Loucy (cell line): Measurements from ENCODE around the gene SLC4A5.

Experiments used
- CTCF ChIP-seq: fragments of 200-600 bp; sonication (generic); conservative IDR thresholded peaks from 2 replicates; pipeline ENCODE4 v1.5.1; 2014; ENCODE audit warnings: mild to moderate bottlenecking, antibody characterized with exemption, low read length
- EZH2phosphoT487 ChIP-seq: fragments of 200-600 bp; IDR thresholded peaks from 2 replicates; pipeline ENCODE4 v1.6.1; 2018; ENCODE audit warnings: antibody characterized with exemption, mild to moderate bottlenecking, moderate library complexity, borderline replicate concordance

DNA sequence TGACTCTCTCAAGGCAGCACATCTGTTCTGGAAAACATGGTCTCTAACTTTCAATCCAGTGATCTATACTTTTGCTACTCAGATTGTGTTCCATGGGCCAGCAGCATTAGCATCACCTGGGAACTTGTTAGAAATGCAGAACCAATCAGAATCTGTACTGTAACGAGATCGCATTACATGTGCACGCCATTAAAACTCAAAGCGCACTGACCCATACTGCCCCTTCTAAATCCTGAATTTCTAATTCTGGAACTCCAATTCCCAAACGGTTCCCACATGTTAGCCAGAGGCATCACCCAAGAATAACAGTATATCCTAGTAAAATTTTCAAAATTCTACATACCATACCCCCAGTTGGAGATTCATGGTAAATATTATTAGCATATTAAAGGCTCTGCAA, 47.4 kb upstream of the SLC4A5 start:
- no peak for TF ChIP-seq CTCF
- TF ChIP-seq EZH2phosphoT487: no peak
